Measurements from ENCODE around the gene AQP9. TPM values are rescaled to one million over a fixed set of nuclear protein-coding genes. Genes with fewer than 3 reads are reported as not detected.

Gene AQP9
- total and polyA plus RNA-seq, 11 donors = 0.11 to 17.7 (median 0.96) TPM

GRCh38 chr15:58221591-58222241, 83.5 kb downstream of the AQP9 start:
- intact Hi-C loops (cut with DNase I) = loop anchor here in 4 of 10 donors (10.0 kb wide), 6 partner anchors 113 to 1303 kb away; partner anchors contain the start of genes SLTM (in 2 of the 4) and MINDY2 (in 1 of the 4)

GRCh38 chr15:58222679-58223078, 84.5 kb downstream of the AQP9 start:
- no peaks in the 10 kb centered on the region for H3K27me3 ChIP-seq
- WGBS, 4 donors = 71 to 84% (median 74%) methylated on average over 2 of the region's 2 CpGs
- ATAC-seq (no peak), DNase-seq (no peak)
- peaks cover 0 to 13% (median 0%) of the 10 kb centered on the region in 12 donors for H3K9me3 ChIP-seq
- intact Hi-C loops (cut with DNase I) = loop anchor here in 4 of 10 donors (10.0 kb wide), 6 partner anchors 112 to 1302 kb away; partner anchors contain the start of genes SLTM (in 2 of the 4) and MINDY2 (in 1 of the 4)
- no peak overlapping the region for H3K27ac ChIP-seq
- H3K4me3 ChIP-seq = no peak overlapping the region
- TF ChIP-seq POLR2A (IDR thresholded peaks at IDR 0.05) = no peak
- TF ChIP-seq CTCF (IDR thresholded peaks at IDR 0.05) = no peak
- H3K4me1 ChIP-seq = peaks cover 0 to 17% (median 7%) of the 10 kb centered on the region in 12 donors
- H3K36me3 ChIP-seq = no peaks in the 10 kb centered on the region

More at GRCh38 chr15:58221591-58222241, 83.5 kb downstream of the AQP9 start:
- TF ChIP-seq CTCF (IDR thresholded peaks at IDR 0.05) = peak in 10 of 12 donors; percentile 12 to 52 (median 30)
- no peak for TF ChIP-seq POLR2A (IDR thresholded peaks at IDR 0.05)
- peak in 1 of 5 donors; percentile 16 for DNase-seq
- Histone ChIP-seq H3K4me3 (no peak overlapping the region), H3K36me3 (no peaks in the 10 kb centered on the region), H3K27me3 (no peaks in the 10 kb centered on the region), H3K4me1 (peaks cover 0 to 17% (median 7%) of the 10 kb centered on the region in 12 donors), H3K27ac (no peak overlapping the region), H3K9me3 (peaks cover 0 to 13% (median 0%) of the 10 kb centered on the region in 12 donors)
- peak in 3 of 4 donors; percentile 57 to 78 (median 66) for ATAC-seq
- 35 to 52% (median 40%) methylated on average over 3 of the region's 3 CpGs for WGBS, 4 donors

- ATAC-seq (no peak), DNase-seq (no peak)
- WGBS, 4 donors = 90 to 96% (median 93%) methylated on average over 3 of the region's 3 CpGs
- no peaks in the 10 kb centered on the region for H3K36me3 ChIP-seq
- H3K27ac ChIP-seq = no peak overlapping the region
- H3K27me3 ChIP-seq = no peaks in the 10 kb centered on the region
- TF ChIP-seq POLR2A (IDR thresholded peaks at IDR 0.05) (no peak), CTCF (IDR thresholded peaks at IDR 0.05) (no peak)
- H3K4me3 ChIP-seq = no peak overlapping the region
- H3K9me3 ChIP-seq = peaks cover 0 to 13% (median 0%) of the 10 kb centered on the region in 12 donors
- peaks cover under 1 to 23% (median 11%) of the 10 kb centered on the region in 12 donors for H3K4me1 ChIP-seq
- intact Hi-C loops (cut with DNase I) = loop anchor here in 4 of 10 donors (10.0 kb wide), 6 partner anchors 111 to 1301 kb away; partner anchors contain the start of genes SLTM (in 2 of the 4) and MINDY2 (in 1 of the 4)
Observed at GRCh38 chr15:58223432-58223831, 85.3 kb downstream of the AQP9 start.

GRCh38 chr15:58224068-58224467, 85.9 kb downstream of the AQP9 start:
- TF ChIP-seq POLR2A (IDR thresholded peaks at IDR 0.05) = no peak
- no peak for TF ChIP-seq CTCF (IDR thresholded peaks at IDR 0.05)
- peak in 4 of 5 donors; percentile 23 to 73 (median 50) for DNase-seq
- Histone ChIP-seq H3K36me3 (no peaks in the 10 kb centered on the region), H3K9me3 (peaks cover 0 to 11% (median 0%) of the 10 kb centered on the region in 12 donors), H3K27ac (no peak overlapping the region), H3K27me3 (no peaks in the 10 kb centered on the region), H3K4me1 (peaks cover 3 to 29% (median 17%) of the 10 kb centered on the region in 12 donors), H3K4me3 (no peak overlapping the region)
- ATAC-seq = peak; percentile 45 to 79 (median 64)
- intact Hi-C loops (cut with DNase I) = loop anchor here in 4 of 10 donors (10.0 kb wide), 6 partner anchors 111 to 1301 kb away; partner anchors contain the start of genes SLTM (in 2 of the 4) and MINDY2 (in 1 of the 4)
- 33 to 66% (median 54%) methylated on average over 2 of the region's 2 CpGs for WGBS, 4 donors
